Mammary epithelial cell (primary cell): ENCODE results near the gene FAM3A.

ENCODE experiments used
- EZH2 ChIP-seq: IDR thresholded peaks from 2 replicates; pipeline ENCODE4 v1.6.1; 2012; ENCODE audit warnings: low read length, inconsistent platforms, borderline replicate concordance
- TF ChIP-seq, protein P1 (sequence below), 2 donors: IDR thresholded peaks in 1 of 2; conservative IDR thresholded peaks in 1 of 2; 2 replicates each; pipeline ENCODE4 v1.5.1; 2011 to 2012; ENCODE audit warnings: inconsistent platforms in 2 of 2, low read length in 2 of 2, mild to moderate bottlenecking in 2 of 2, control low read depth in 1 of 2, low read depth in 1 of 2; ENCODE audit not compliant: insufficient read depth in 1 of 2; ENCODE audit errors: extremely low read depth in 1 of 2

DNA sequence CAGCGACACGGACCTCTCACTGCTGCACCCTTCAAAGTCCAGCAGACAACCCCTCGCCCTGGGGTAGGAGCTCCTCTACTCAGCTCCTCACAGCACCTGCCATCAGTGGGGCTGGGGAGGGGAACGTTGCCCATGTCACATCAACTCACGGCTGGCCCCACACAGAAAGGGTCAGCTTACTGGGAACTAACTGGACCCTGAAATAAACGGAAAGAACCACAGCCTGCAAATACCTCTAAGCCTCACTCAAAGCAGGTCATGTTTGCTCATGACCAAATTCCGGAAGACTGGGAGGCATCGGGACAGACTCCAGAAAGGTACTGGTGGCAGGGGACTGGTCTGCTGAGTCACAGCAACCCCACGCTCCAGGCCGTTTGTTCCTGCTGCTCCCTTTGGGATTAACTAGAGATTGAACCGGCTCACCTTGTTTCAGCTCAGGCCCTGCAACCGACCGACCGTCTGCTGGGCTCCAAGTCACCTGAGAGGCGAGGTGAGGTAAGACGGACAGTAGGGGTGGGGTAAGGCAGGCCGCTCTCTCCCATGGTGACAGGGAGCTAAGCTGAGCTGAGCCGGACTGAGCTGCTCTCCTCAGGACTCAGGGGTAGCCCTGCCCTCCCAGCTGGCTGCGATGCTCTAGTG lies 25.0 kb upstream of the FAM3A start:
- TF ChIP-seq, protein P1, sequence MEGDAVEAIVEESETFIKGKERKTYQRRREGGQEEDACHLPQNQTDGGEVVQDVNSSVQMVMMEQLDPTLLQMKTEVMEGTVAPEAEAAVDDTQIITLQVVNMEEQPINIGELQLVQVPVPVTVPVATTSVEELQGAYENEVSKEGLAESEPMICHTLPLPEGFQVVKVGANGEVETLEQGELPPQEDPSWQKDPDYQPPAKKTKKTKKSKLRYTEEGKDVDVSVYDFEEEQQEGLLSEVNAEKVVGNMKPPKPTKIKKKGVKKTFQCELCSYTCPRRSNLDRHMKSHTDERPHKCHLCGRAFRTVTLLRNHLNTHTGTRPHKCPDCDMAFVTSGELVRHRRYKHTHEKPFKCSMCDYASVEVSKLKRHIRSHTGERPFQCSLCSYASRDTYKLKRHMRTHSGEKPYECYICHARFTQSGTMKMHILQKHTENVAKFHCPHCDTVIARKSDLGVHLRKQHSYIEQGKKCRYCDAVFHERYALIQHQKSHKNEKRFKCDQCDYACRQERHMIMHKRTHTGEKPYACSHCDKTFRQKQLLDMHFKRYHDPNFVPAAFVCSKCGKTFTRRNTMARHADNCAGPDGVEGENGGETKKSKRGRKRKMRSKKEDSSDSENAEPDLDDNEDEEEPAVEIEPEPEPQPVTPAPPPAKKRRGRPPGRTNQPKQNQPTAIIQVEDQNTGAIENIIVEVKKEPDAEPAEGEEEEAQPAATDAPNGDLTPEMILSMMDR (conservative IDR thresholded peaks at IDR 0.05 in 1 of 2, IDR thresholded peaks at IDR 0.05 in 1 of 2; ENCODE audit: extremely low read depth in 1 of 2, insufficient read depth in 1 of 2, low read depth in 1 of 2, low read length in 2 of 2), result no peak
- no peak for TF ChIP-seq EZH2
